K562 (cell line): ENCODE measurements around the gene PGP. TPM values are rescaled to one million over a fixed set of nuclear protein-coding genes. Genes with fewer than 3 reads are reported as not detected.
A peak's percentile ranks its signal among the peaks of the same experiment; 100 is the strongest.

ENCODE experiments used
- ATAC-seq: fragments of 200-7000 bp; cut with Tn5 transposase; 3 replicates; pipeline ENCODE4 v1.9.1; 2020; ENCODE audit warnings: moderate library complexity
- BruUV-seq: library from RNA; stranded (reverse); fragments of 400-500 nt; replicated peaks from 2 replicates; lab custom pipeline; 2021; lab: Mats Ljungman, UMichigan
- CTCF ChIA-PET: fragments of 300-600 bp; formaldehyde crosslinking; extraction: SDS; loops from one replicate; lab custom pipeline; 2021; ENCODE audit warnings: low intra/inter-chr PET ratio; lab: Yijun Ruan, JAX
- POLR2A ChIA-PET: fragments of 300-600, 350-650 bp; sonication (Branson Sonifier 250); formaldehyde crosslinking; extraction: SDS; loops from one replicate; lab custom pipeline; 2021; ENCODE audit warnings: antibody characterized with exemption, inconsistent platforms; lab: Yijun Ruan, JAX
- DNase-seq, 4 experiments: peaks; one replicate each; pipeline versions ENCODE4 v3.0.0 to v3.0.0-alpha.2; 2011 to 2018; ENCODE audit warnings: low spot score in 3 of 4, mixed read lengths in 3 of 4; ENCODE audit errors: extremely low read depth in 1 of 4
- FAIRE-seq: peaks from 2 replicates; lab custom pipeline; 2011; peaks lifted over from hg19 to GRCh38; lab: Jason Lieb, UNC
- H2AFZ ChIP-seq: 2 replicates; pipeline ENCODE4 v1.6.0; 2011; ENCODE audit warnings: low read depth, low read length, control low read depth, inconsistent platforms
- H3K27ac ChIP-seq: fragments of 200-600 bp; 3 replicates; pipeline ENCODE4 v1.8.0; 2011; ENCODE audit warnings: low read depth, mild to moderate bottlenecking, control low read depth, inconsistent platforms, low read length, moderate library complexity, mixed read lengths; ENCODE audit errors: extremely low read depth
- H3K27me3 ChIP-seq, 2 experiments: fragments of 300-600 bp in 1 of 2; 2 replicates in 1 of 2; 3 replicates in 1 of 2; pipeline versions ENCODE4 v1.6.0 to v1.8.0; 2011; ENCODE audit warnings: inconsistent platforms in 2 of 2, low read length in 2 of 2, mild to moderate bottlenecking in 1 of 2, mixed read lengths in 1 of 2, moderate library complexity in 1 of 2; ENCODE audit not compliant: control insufficient read depth in 2 of 2, insufficient read depth in 2 of 2
- H3K36me3 ChIP-seq: fragments of 300-600 bp; 3 replicates; pipeline ENCODE4 v1.8.0; 2011; ENCODE audit warnings: mild to moderate bottlenecking, low read length, inconsistent platforms; ENCODE audit not compliant: control insufficient read depth, insufficient read depth
- H3K4me1 ChIP-seq, 2 experiments: fragments of 200-600 bp in 1 of 2; replicated peaks in 1 of 2; 2 replicates in 1 of 2; 3 replicates in 1 of 2; pipeline versions ENCODE4 v1.5.1 to v1.8.0; 2011; ENCODE audit warnings: inconsistent platforms in 2 of 2, low read length in 2 of 2, mild to moderate bottlenecking in 1 of 2, mixed read lengths in 1 of 2, moderate library complexity in 1 of 2; ENCODE audit not compliant: control insufficient read depth in 2 of 2, insufficient read depth in 2 of 2
- H3K4me2 ChIP-seq: 2 replicates; pipeline ENCODE4 v1.6.1; 2011; ENCODE audit warnings: low read length, control low read depth, inconsistent platforms, mixed read lengths; ENCODE audit not compliant: insufficient read depth
- H3K4me3 ChIP-seq: fragments of 200-600 bp; sonication (generic), shearing (Covaris generic); 2 replicates; pipeline ENCODE4 v1.5.1; 2016; ENCODE audit warnings: control low read depth, inconsistent platforms
- H3K79me2 ChIP-seq: fragments of 200-600 bp; 3 replicates; pipeline ENCODE4 v1.8.0; 2011; ENCODE audit warnings: low read length, inconsistent platforms; ENCODE audit not compliant: control insufficient read depth, insufficient read depth
- H3K9ac ChIP-seq, 2 experiments: 2 replicates each; pipeline versions ENCODE4 v1.6.0 to v1.6.1; 2011; ENCODE audit warnings: low read depth in 2 of 2, low read length in 2 of 2, control low read depth in 1 of 2, inconsistent platforms in 1 of 2, mild to moderate bottlenecking in 1 of 2, mixed read lengths in 1 of 2; ENCODE audit not compliant: insufficient read depth in 1 of 2
- H3K9me1 ChIP-seq: one replicate; pipeline ENCODE4 v1.6.0; 2011; ENCODE audit warnings: inconsistent platforms, mild to moderate bottlenecking, low read length, moderate library complexity; ENCODE audit not compliant: control insufficient read depth, insufficient read depth
- H3K9me3 ChIP-seq: replicated peaks from 2 replicates; pipeline ENCODE4 v1.5.1; 2011; ENCODE audit warnings: low read depth, low read length, inconsistent platforms; ENCODE audit not compliant: control insufficient read depth, insufficient read depth
- H4K20me1 ChIP-seq: replicated peaks from 2 replicates; pipeline ENCODE4 v1.6.1; 2011; ENCODE audit warnings: low read length, inconsistent platforms, mixed read lengths; ENCODE audit not compliant: control insufficient read depth, insufficient read depth
- BRCA1 ChIP-seq, 2 experiments: fragments of 450-650 bp in 1 of 2; sonication (generic) in 1 of 2; formaldehyde crosslinking in 1 of 2; IDR thresholded peaks; 2 replicates each; pipeline versions ENCODE4 v1.5.0 to v1.6.1; 2017 to 2020; ENCODE audit warnings: mild to moderate bottlenecking in 1 of 2, missing genetic modification reagents in 1 of 2
- FIP1L1 ChIP-seq: fragments of 200-400 bp; formaldehyde crosslinking; IDR thresholded peaks from 2 replicates; pipeline ENCODE4 v1.6.1; 2018; ENCODE audit warnings: mild to moderate bottlenecking, low read depth, low read length; ENCODE audit not compliant: poor library complexity, severe bottlenecking
- LARP7 ChIP-seq: fragments of 450-650 bp; IDR thresholded peaks from 2 replicates; pipeline ENCODE4 v1.6.1; 2016
- MAZ ChIP-seq, 2 experiments: fragments of 450-650 bp in 1 of 2; sonication (generic) in 1 of 2; formaldehyde crosslinking; IDR thresholded peaks in 1 of 2; conservative IDR thresholded peaks in 1 of 2; 2 replicates each; pipeline versions ENCODE4 v1.4.0 to v1.5.0; 2020; ENCODE audit warnings: mild to moderate bottlenecking in 1 of 2, missing genetic modification reagents in 1 of 2
- NRF1 ChIP-seq, 2 experiments: fragments of 450-650 bp; IDR thresholded peaks in 1 of 2; conservative IDR thresholded peaks in 1 of 2; 2 replicates each; pipeline ENCODE4 v1.6.1; 2014; ENCODE audit warnings: mild to moderate bottlenecking in 2 of 2
- PCBP1 ChIP-seq: fragments of 200-400 bp; formaldehyde crosslinking; IDR thresholded peaks from 2 replicates; pipeline ENCODE4 v1.6.1; 2018; ENCODE audit warnings: mild to moderate bottlenecking, low read depth, low read length; ENCODE audit not compliant: poor library complexity, severe bottlenecking
- RBFOX2 ChIP-seq: fragments of 200-400 bp; formaldehyde crosslinking; IDR thresholded peaks from 2 replicates; pipeline ENCODE4 v1.6.1; 2017; ENCODE audit warnings: low read depth, mild to moderate bottlenecking, low read length, moderate library complexity
- ZNF143 ChIP-seq: sonication (generic); formaldehyde crosslinking; IDR thresholded peaks from 2 replicates; pipeline ENCODE4 v1.9.0; 2022; ENCODE audit warnings: mild to moderate bottlenecking, missing genetic modification reagents
- ZNF609 ChIP-seq: sonication (generic); formaldehyde crosslinking; IDR thresholded peaks from 2 replicates; pipeline ENCODE4 v1.8.1; 2023; ENCODE audit warnings: missing genetic modification reagents, mild to moderate bottlenecking, borderline replicate concordance
- ZNF740 ChIP-seq, 3 experiments: fragments of 200-800 bp in 1 of 3; sonication (Bioruptor generic) in 1 of 3; sonication (generic) in 1 of 3; formaldehyde crosslinking in 1 of 3; IDR thresholded peaks; 2 replicates each; pipeline versions ENCODE4 v1.6.1 to v1.8.0; 2016 to 2022; ENCODE audit warnings: mild to moderate bottlenecking in 2 of 3, missing compliant biosample characterization in 2 of 3, missing genetic modification characterization in 2 of 3, missing genetic modification reagents in 1 of 3
- ZNF764 ChIP-seq: fragments of 250-450 bp; sonication (Bioruptor Pico); IDR thresholded peaks from 2 replicates; pipeline ENCODE4 v1.4.0; 2020; ENCODE audit warnings: low read depth, mild to moderate bottlenecking, moderate library complexity
- WGBS: fragments of 100-300 bp; shearing (Covaris generic); methylation state at CpG from one replicate; pipeline ENCODE4 v1.1.6; 2016; ENCODE audit warnings: low coverage, mixed read lengths; ENCODE audit not compliant: insufficient coverage; ENCODE audit errors: missing lambda C conversion rate; 5-methylcytosine and 5-hydroxymethylcytosine counted together
- in situ Hi-C: fragments of 300-500 bp; cut with MboI; formaldehyde crosslinking; loops from 4 replicates; pipeline ENCODE4 v1.15.0; 2018; ENCODE audit warnings: inconsistent platforms, mixed read lengths
- intact Hi-C: fragments of 100-400 bp; cut with micrococcal nuclease; formaldehyde crosslinking; loops from 2 replicates; pipeline ENCODE4 v1.14.2; 2022
- polyA plus RNA-seq, 8 experiments: library from polyadenylated mRNA; depleted of rRNA in 4 of 8; stranded (reverse) in 5 of 8; unstranded in 3 of 8; fragments of >200 nt; fragmentation: Nextera tagmentation in 2 of 8; fragmentation: Illumina TruSeq in 1 of 8; extraction: Ambion mirVana in 2 of 8; extraction: Trizol in 1 of 8; gene quantifications; 2 replicates each; pipeline versions ENCODE4 v1.2.1 to v1.2.3, GENCODE V29; 2011 to 2014; ENCODE audit warnings: inconsistent platforms in 1 of 8, missing spikeins in 1 of 8
- total RNA-seq, 7 experiments: library from RNA; depleted of rRNA in 6 of 7; stranded (reverse); fragments of >200 nt in 6 of 7; fragmentation: Illumina TruSeq in 2 of 7; extraction: Trizol in 2 of 7; gene quantifications; 2 replicates each; pipeline versions ENCODE4 v1.2.1 to v1.2.3, GENCODE V29; 2011 to 2021; ENCODE audit warnings: low replicate concordance in 1 of 7

The PGP gene
- total and polyA plus RNA-seq, 9 of the 15 experiments (the other 6 are each of a cell fraction or from before 2014, with no cell fraction given) = 1.1 to 57.6 (median 19.6) TPM

- no TSS peak for BruUV-seq
- CTCF ChIA-PET = interaction anchor here (1.0 to 2.8 kb wide), 4 partner anchors 56 to 731 kb away, joined by 3 to 18 read pairs (median 4); partner anchors contain the start of gene ECI1
- 13% methylated on average over 42 of the region's 49 CpGs for WGBS
- H3K4me3 ChIP-seq = peak overlapping the region; percentile 43
- H4K20me1 ChIP-seq = 0 out of 2 replicates have a peak, but pooled peaks cover 6% of the 10 kb centered on the region
- H3K36me3 ChIP-seq = no peaks in the 10 kb centered on the region
- H3K27ac ChIP-seq = no peak overlapping the region
- intact Hi-C loops (loop anchor here (5.0 kb wide), 2 partner anchors 57 to 302 kb away; partner anchors contain the start of gene ECI1), in situ Hi-C loops (no loop called here)
- H3K9ac ChIP-seq = peak overlapping the region in 1 of 2 experiments; percentile 90; a peak in 2 of 4 replicates
- no peak overlapping the region for H2AFZ ChIP-seq
- H3K9me1 ChIP-seq = no peaks in the 10 kb centered on the region
- H3K27me3 ChIP-seq = peaks cover 0 to 5% of the 10 kb centered on the region in 2 experiments; a peak in 2 of 5 replicates
- POLR2A ChIA-PET = interaction anchor here (0.6 to 2.5 kb wide), 11 partner anchors 9 to 230 kb away, joined by 3 to 17 read pairs (median 4); partner anchors contain the start of genes ECI1, MLST8 and TRAF7
- H3K79me2 ChIP-seq = no peaks in the 10 kb centered on the region
- peak overlapping the region; percentile 40; the same call in 1 of the 2 replicates for H3K4me2 ChIP-seq
- H3K9me3 ChIP-seq = no peaks in the 10 kb centered on the region
- DNase-seq = no peak
- no peak for FAIRE-seq
- ATAC-seq = peak; percentile 22
- H3K4me1 ChIP-seq = peaks cover 3 to 60% of the 10 kb centered on the region in 2 experiments; a peak in 4 of 5 replicates
- peak; percentile 13 for TF ChIP-seq FIP1L1
- TF ChIP-seq MAZ (CRISPR knock-in tag; conservative IDR thresholded peaks at IDR 0.05 in 1 of 2, IDR thresholded peaks at IDR 0.05 in 1 of 2) = 0 out of 4 replicates have a peak, but pooled peaks of 1 of the 2 experiments have one; percentile 14
- TF ChIP-seq ZNF740 (CRISPR knock-in tag; IDR thresholded peaks at IDR 0.05) = 0 out of 2 replicates have a peak, but pooled peaks have one; percentile 22
- TF ChIP-seq ZNF740 (tag; IDR thresholded peaks at IDR 0.05) = peak in 1 of 2 experiments; percentile 14; a peak in 1 of 4 replicates
- peak in 1 of 2 experiments; percentile 36; a peak in 1 of 4 replicates for TF ChIP-seq NRF1 (conservative IDR thresholded peaks at IDR 0.05 in 1 of 2, IDR thresholded peaks at IDR 0.05 in 1 of 2)
- TF ChIP-seq PCBP1 = peak; percentile 65
- no peak for TF ChIP-seq ZNF143 (CRISPR knock-in tag)
- TF ChIP-seq BRCA1 (IDR thresholded peaks at IDR 0.05) = no peak
- peak; percentile 82; the same call in 1 of the 2 replicates for TF ChIP-seq BRCA1 (CRISPR knock-in tag; IDR thresholded peaks at IDR 0.05)
- no peak for TF ChIP-seq ZNF609
- peak; percentile 31; the same call in 1 of the 2 replicates for TF ChIP-seq RBFOX2
- no peak for TF ChIP-seq ZNF764
- TF ChIP-seq LARP7 = no peak
These were observed 19.1 kb downstream of the PGP start for GRCh38 chr16:2195322-2196161.
